H1 (cell line): ENCODE measurements around the gene DOC2A. TPM values are rescaled to one million over a fixed set of nuclear protein-coding genes. Genes with fewer than 3 reads are reported as not detected.

Source experiments
- ATF3 ChIP-seq: IDR thresholded peaks from 2 replicates; pipeline ENCODE4 v1.6.1; 2011; ENCODE audit warnings: low read depth, mild to moderate bottlenecking, low read length; ENCODE audit not compliant: insufficient read depth
- CBX8 ChIP-seq: fragments of 300-800, 300-1000 bp; sonication (generic); IDR thresholded peaks from 2 replicates; pipeline ENCODE4 v1.7.1; 2016; ENCODE audit warnings: low read depth, low read length, borderline replicate concordance
- CHD2 ChIP-seq: IDR thresholded peaks from 2 replicates; pipeline ENCODE4 v1.6.1; 2012; ENCODE audit warnings: low read length, improper control_type of control experiment
- CTBP2 ChIP-seq: IDR thresholded peaks from 2 replicates; pipeline ENCODE4 v1.7.0; 2011; ENCODE audit warnings: borderline replicate concordance, mild to moderate bottlenecking, moderate library complexity, mixed read lengths, low read length; ENCODE audit not compliant: insufficient read depth, insufficient read length
- FOSL1 ChIP-seq: IDR thresholded peaks from 2 replicates; pipeline ENCODE4 v1.6.1; 2011; ENCODE audit warnings: mild to moderate bottlenecking, low read depth, low read length, moderate library complexity; ENCODE audit not compliant: insufficient read depth
- GABPA ChIP-seq: IDR thresholded peaks from 2 replicates; pipeline ENCODE4 v1.6.1; 2011; ENCODE audit warnings: mild to moderate bottlenecking, low read length, moderate library complexity, borderline replicate concordance; ENCODE audit not compliant: insufficient read depth
- HDAC6 ChIP-seq: IDR thresholded peaks from one replicate; pipeline ENCODE4 v1.7.1; 2012; ENCODE audit warnings: low read depth, mild to moderate bottlenecking, inconsistent platforms, low read length, moderate library complexity
- JUN ChIP-seq: IDR thresholded peaks from 2 replicates; pipeline ENCODE4 v1.6.1; 2011; ENCODE audit warnings: low read depth, mild to moderate bottlenecking, improper control_type of control experiment, low read length
- KDM4A ChIP-seq: IDR thresholded peaks from one replicate; pipeline ENCODE4 v1.7.1; 2012; ENCODE audit warnings: low read depth, mild to moderate bottlenecking, moderate library complexity, low read length, inconsistent platforms; ENCODE audit not compliant: severe bottlenecking
- RBBP5 ChIP-seq: IDR thresholded peaks from 2 replicates; pipeline ENCODE4 v1.7.1; 2012; ENCODE audit warnings: low read depth, mild to moderate bottlenecking, inconsistent platforms, low read length, moderate library complexity, borderline replicate concordance
- RNF2 ChIP-seq: fragments of 200-900, 300-1000 bp; sonication (generic); IDR thresholded peaks from 2 replicates; pipeline ENCODE4 v1.7.1; 2016; ENCODE audit warnings: borderline replicate concordance, low read depth, mild to moderate bottlenecking, antibody characterized with exemption, low read length; ENCODE audit not compliant: poor library complexity, severe bottlenecking; ENCODE audit errors: missing control alignments
- SIX5 ChIP-seq: IDR thresholded peaks from 2 replicates; pipeline ENCODE4 v1.6.1; 2011; ENCODE audit warnings: mild to moderate bottlenecking, low read depth, low read length
- TAF7 ChIP-seq: optimal IDR thresholded peaks from 2 replicates; pipeline ENCODE3; 2011; ENCODE audit warnings: low read depth, mild to moderate bottlenecking, inconsistent platforms, low read length, moderate library complexity, borderline replicate concordance
- polyA plus RNA-seq, 7 experiments: library from polyadenylated mRNA; depleted of rRNA in 3 of 7; stranded (reverse) in 5 of 7; unstranded in 2 of 7; fragments of >200 nt in 5 of 7; fragments of 200-250 nt in 2 of 7; gene quantifications; 1 replicate in 5 of 7; 2 replicates in 1 of 7; 4 replicates in 1 of 7; pipeline versions ENCODE4 v1.2.1 to v1.2.3, GENCODE V29; 2011 to 2013; ENCODE audit warnings: missing spikeins in 2 of 7, mixed read lengths in 2 of 7
- total RNA-seq: library from RNA; stranded (reverse); fragmentation: NEBNext Ultra II Directional; extraction: Animal tissue kit (Norgen Biotek cat#: 25700); gene quantifications from 2 replicates; pipeline ENCODE4 v1.2.1, GENCODE V29; 2021
- TF ChIP-seq, protein P1 (sequence below): IDR thresholded peaks from 2 replicates; pipeline ENCODE4 v1.6.1; 2012; ENCODE audit warnings: inconsistent platforms

DOC2A gene
- total and polyA plus RNA-seq, 2 of the 8 experiments (the other 6 are each of a cell fraction or from before 2014, with no cell fraction given), result 13.9 to 20.7 TPM

- TF ChIP-seq CTBP2 (no peak), FOSL1 (no peak), KDM4A (peak; percentile 83), GABPA (no peak), RBBP5 (peak; percentile 17; the same call in 1 of the 2 replicates), SIX5 (no peak), HDAC6 (no peak), CBX8 (no peak), TAF7 (no peak), RNF2 (no peak), JUN (no peak), ATF3 (no peak), CHD2 (no peak)
- TF ChIP-seq, protein P1, sequence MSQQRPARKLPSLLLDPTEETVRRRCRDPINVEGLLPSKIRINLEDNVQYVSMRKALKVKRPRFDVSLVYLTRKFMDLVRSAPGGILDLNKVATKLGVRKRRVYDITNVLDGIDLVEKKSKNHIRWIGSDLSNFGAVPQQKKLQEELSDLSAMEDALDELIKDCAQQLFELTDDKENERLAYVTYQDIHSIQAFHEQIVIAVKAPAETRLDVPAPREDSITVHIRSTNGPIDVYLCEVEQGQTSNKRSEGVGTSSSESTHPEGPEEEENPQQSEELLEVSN, result peak; percentile 80
- TF ChIP-seq, all 59 proteins: peak for 19
Observed at GRCh38 chr16:29961479-29962343, 49.1 kb downstream of the DOC2A start, which contains the start of gene TMEM219 (continued).
